Smooth muscle cell (in vitro differentiated cells): ENCODE measurements around the gene ARHGAP29. TPM values are rescaled to one million over a fixed set of nuclear protein-coding genes. Genes with fewer than 3 reads are reported as not detected.

ENCODE experiments used
- DNase-seq: peaks from one replicate; lab custom pipeline; 2025; ENCODE audit not compliant: unreplicated experiment; lab: John Stamatoyannopoulos, UW
- H2AFZ ChIP-seq: fragments of 200-600 bp; sonication (generic); 2 replicates; pipeline ENCODE4 v1.6.0; 2016; ENCODE audit warnings: antibody characterized with exemption, low read depth, mild to moderate bottlenecking
- H3F3A ChIP-seq: fragments of 200-600 bp; sonication (generic); 2 replicates; pipeline ENCODE4 v1.6.0; 2017; ENCODE audit warnings: antibody characterized with exemption, low read depth
- H3K27ac ChIP-seq: fragments of 200-600 bp; sonication (generic); 2 replicates; pipeline ENCODE4 v1.5.1; 2016; ENCODE audit warnings: low read depth, mild to moderate bottlenecking
- H3K27me3 ChIP-seq: fragments of 200-600 bp; sonication (generic); 2 replicates; pipeline ENCODE4 v1.6.1; 2016; ENCODE audit warnings: low read depth, mild to moderate bottlenecking
- H3K36me3 ChIP-seq: fragments of 200-600 bp; sonication (generic); 2 replicates; pipeline ENCODE4 v1.5.1; 2016; ENCODE audit warnings: low read depth
- H3K4me1 ChIP-seq: fragments of 200-600 bp; sonication (generic); 2 replicates; pipeline ENCODE4 v1.5.1; 2016; ENCODE audit warnings: low read depth
- H3K4me2 ChIP-seq: fragments of 200-600 bp; sonication (generic); 2 replicates; pipeline ENCODE4 v1.6.0; 2016; ENCODE audit warnings: mild to moderate bottlenecking
- H3K4me3 ChIP-seq: fragments of 200-600 bp; sonication (generic); 2 replicates; pipeline ENCODE4 v1.5.1; 2016; ENCODE audit warnings: mild to moderate bottlenecking
- H3K79me2 ChIP-seq: fragments of 200-600 bp; sonication (generic); 2 replicates; pipeline ENCODE4 v1.6.0; 2016; ENCODE audit warnings: low read depth, mild to moderate bottlenecking
- H3K9ac ChIP-seq: fragments of 200-600 bp; sonication (generic); 2 replicates; pipeline ENCODE4 v1.6.0; 2016; ENCODE audit warnings: low read depth
- H3K9me3 ChIP-seq: fragments of 200-600 bp; sonication (generic); replicated peaks from 2 replicates; pipeline ENCODE4 v1.5.1; 2016; ENCODE audit warnings: low read depth
- H4K20me1 ChIP-seq: fragments of 200-600 bp; sonication (generic); 2 replicates; pipeline ENCODE4 v1.6.0; 2016; ENCODE audit warnings: low read depth
- CTCF ChIP-seq: fragments of 200-600 bp; sonication (generic); IDR thresholded peaks from 2 replicates; pipeline ENCODE4 v1.5.1; 2017; ENCODE audit warnings: borderline replicate concordance, mild to moderate bottlenecking, antibody characterized with exemption; ENCODE audit not compliant: insufficient read depth, poor library complexity, severe bottlenecking
- WGBS: methylation state at CpG from one replicate; pipeline ENCODE4 v1.1.7; 2016; ENCODE audit warnings: low lambda C conversion rate; 5-methylcytosine and 5-hydroxymethylcytosine counted together
- polyA plus RNA-seq: library from polyadenylated mRNA; unstranded; fragments of >200 nt; fragmentation: Nextera tagmentation; extraction: Ambion mirVana; gene quantifications from 2 replicates; pipeline ENCODE4 v1.2.1, GENCODE V29; 2016
- total RNA-seq: library from RNA; depleted of rRNA; stranded (reverse); fragments of >200 nt; gene quantifications from 2 replicates; pipeline ENCODE4 v1.2.3, GENCODE V29; 2014

ARHGAP29 gene
- total and polyA plus RNA-seq, 2 experiments from 2014 or later: 8.0 to 39.9 TPM

GRCh38 chr1:94122201-94122970, 115.0 kb downstream of the ARHGAP29 start:
- Histone ChIP-seq H3K4me3 (no peak overlapping the region), H3K36me3 (no peaks in the 10 kb centered on the region), H4K20me1 (no peaks in the 10 kb centered on the region), H3K9me3 (no peaks in the 10 kb centered on the region), H3K4me1 (peaks cover 32% of the 10 kb centered on the region), H3K27me3 (no peaks in the 10 kb centered on the region), H3F3A (peaks cover 20% of the 10 kb centered on the region), H3K4me2 (peak overlapping the region; percentile 74), H3K9ac (no peak overlapping the region), H3K27ac (peak overlapping the region; percentile 55), H3K79me2 (no peaks in the 10 kb centered on the region), H2AFZ (no peak overlapping the region)
- TF ChIP-seq CTCF: no peak
- 8% methylated on average over 5 of the region's 5 CpGs for WGBS
- no peak for DNase-seq

Other genes starting within 250 kb of the ARHGAP29 start
- 0.99 and 1.5 TPM in 2 replicates for gene ABCA4, start 116.4 kb downstream of the ARHGAP29 start, total RNA-seq
- 0.46 and 1.6 TPM in 2 replicates for gene ABCA4, start 116.4 kb downstream of the ARHGAP29 start, polyA plus RNA-seq
- 42.4 and 61.8 TPM in 2 replicates for gene ABCD3, start 180.8 kb upstream of the ARHGAP29 start, total RNA-seq
- 22.5 and 23.2 TPM in 2 replicates for gene ABCD3, start 180.8 kb upstream of the ARHGAP29 start, polyA plus RNA-seq